ENCODE data around the gene HMX1.

HMX1 gene

DNA sequence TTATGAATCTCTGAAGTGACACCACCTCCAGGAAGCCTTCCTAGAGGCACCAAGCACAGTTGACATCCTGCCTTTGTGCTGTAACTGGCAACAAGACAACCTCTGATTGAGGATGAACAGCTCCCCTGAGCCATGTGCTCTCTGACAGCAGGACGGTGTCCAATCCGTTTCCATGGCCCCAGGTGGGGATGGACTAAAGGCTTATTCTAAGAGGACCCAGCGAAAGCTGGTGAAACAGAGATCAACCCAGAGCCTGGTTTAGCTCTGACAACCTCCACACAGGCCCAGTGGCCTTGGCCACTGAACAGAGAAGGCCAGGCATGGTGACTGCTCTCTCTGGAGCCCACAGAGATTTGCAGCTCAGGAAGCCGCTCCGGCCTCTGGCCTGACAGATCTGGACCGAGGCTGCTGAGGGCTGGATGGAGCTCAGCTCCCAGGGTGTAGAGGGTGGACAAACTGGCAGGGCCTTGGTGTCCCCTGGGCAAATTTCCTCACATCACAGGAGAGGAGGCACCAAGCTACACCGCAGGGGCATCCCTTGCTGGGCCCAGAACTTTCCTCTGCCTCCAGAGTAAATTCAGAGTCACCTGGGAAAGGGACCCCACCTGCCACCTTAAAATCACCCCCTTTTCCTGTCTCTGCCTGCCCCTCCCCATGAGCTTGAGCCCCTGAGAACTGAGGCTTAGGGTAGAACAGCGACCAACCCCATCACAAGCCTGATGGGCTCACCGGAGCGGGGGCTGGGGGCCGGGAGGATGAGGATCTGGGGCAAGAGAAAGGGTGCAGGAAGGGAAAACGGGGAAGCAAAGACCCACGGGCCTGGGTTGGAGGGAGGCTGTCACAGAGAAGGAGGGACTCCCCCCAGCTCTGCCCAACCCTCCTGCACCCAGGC lies 40.2 kb downstream of the HMX1 start:
- no peak for DNase-seq
- in situ Hi-C loops (cut with HindIII; ENCODE audit: low pct_ligation_motif_present, low sequenced_read_pairs) = no loop called here
- Histone ChIP-seq H3K4me3 (ENCODE audit: low read depth, low read length) (no peak overlapping the region), H3K27ac (no peak overlapping the region), H3K27me3 (replicated peaks) (no peaks in the 10 kb centered on the region), H3K36me3 (replicated peaks) (no peaks in the 10 kb centered on the region)
- TF ChIP-seq, protein P1, sequence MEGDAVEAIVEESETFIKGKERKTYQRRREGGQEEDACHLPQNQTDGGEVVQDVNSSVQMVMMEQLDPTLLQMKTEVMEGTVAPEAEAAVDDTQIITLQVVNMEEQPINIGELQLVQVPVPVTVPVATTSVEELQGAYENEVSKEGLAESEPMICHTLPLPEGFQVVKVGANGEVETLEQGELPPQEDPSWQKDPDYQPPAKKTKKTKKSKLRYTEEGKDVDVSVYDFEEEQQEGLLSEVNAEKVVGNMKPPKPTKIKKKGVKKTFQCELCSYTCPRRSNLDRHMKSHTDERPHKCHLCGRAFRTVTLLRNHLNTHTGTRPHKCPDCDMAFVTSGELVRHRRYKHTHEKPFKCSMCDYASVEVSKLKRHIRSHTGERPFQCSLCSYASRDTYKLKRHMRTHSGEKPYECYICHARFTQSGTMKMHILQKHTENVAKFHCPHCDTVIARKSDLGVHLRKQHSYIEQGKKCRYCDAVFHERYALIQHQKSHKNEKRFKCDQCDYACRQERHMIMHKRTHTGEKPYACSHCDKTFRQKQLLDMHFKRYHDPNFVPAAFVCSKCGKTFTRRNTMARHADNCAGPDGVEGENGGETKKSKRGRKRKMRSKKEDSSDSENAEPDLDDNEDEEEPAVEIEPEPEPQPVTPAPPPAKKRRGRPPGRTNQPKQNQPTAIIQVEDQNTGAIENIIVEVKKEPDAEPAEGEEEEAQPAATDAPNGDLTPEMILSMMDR (IDR thresholded peaks at IDR 0.05; ENCODE audit: low read depth, low read length, missing control alignments) = no peak

DNA sequence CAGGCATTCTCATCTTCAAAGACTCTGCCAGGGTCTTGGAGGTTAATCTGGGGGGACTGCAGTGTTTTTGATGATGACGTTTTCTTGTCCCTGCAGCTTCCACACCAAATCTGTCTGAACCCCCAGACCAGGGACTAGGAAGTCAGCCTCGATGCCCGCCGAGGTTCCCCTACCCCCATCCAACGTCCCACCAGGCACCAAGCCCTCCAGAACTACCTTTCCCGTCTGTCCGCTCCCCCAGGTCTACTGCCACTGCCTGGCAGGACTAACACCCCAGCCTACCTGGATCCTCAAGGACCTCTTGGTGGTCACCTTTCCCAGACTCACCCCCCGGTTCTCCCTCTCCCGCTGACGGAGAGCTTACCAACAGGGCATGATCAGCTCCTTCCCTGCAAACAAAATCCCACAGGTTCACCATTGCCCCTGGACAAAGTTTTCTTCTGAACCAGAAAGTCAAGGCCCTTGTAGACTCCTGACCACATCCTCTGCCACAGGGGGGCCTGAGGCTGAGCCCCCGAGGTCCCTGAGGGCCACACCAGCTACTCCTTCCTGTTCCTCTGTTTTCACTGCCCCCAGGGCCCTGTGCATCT lies 40.9 kb downstream of the HMX1 start:
- in situ Hi-C loops (cut with HindIII; ENCODE audit: low pct_ligation_motif_present, low sequenced_read_pairs) = no loop called here
- H3K36me3 ChIP-seq (replicated peaks) = no peaks in the 10 kb centered on the region
- no peak for DNase-seq
- TF ChIP-seq, protein P1 (IDR thresholded peaks at IDR 0.05; ENCODE audit: low read depth, low read length, missing control alignments) = no peak
- H3K4me3 ChIP-seq (ENCODE audit: low read depth, low read length) = no peak overlapping the region
- H3K27ac ChIP-seq = no peak overlapping the region
- H3K27me3 ChIP-seq (replicated peaks) = no peaks in the 10 kb centered on the region

DNA sequence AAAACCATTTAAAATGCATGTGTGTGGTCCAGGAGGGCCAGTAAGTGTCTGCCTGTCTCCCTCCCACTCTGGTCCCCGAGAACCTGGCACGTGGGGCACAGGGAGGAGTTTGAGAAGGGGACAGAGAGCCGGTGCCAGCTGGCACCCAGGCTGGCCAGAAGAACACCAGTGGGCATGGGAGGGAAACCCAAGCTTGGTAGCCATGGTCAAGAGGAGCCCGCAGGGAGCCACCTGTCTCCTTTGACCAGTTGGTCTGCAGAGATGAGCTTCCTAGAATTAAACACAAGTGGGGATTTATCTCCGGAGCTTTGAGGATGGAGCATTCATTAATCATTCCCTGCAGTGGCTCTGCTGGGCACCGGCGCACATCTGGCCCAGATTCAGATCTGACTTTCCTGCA lies 41.6 kb downstream of the HMX1 start:
- TF ChIP-seq, protein P1 (IDR thresholded peaks at IDR 0.05; ENCODE audit: low read depth, low read length, missing control alignments) = no peak
- Histone ChIP-seq H3K36me3 (replicated peaks) (no peaks in the 10 kb centered on the region), H3K27ac (no peak overlapping the region), H3K4me3 (ENCODE audit: low read depth, low read length) (no peak overlapping the region), H3K27me3 (replicated peaks) (no peaks in the 10 kb centered on the region)
- in situ Hi-C loops (cut with HindIII; ENCODE audit: low pct_ligation_motif_present, low sequenced_read_pairs) = no loop called here
- no peak for DNase-seq

DNA sequence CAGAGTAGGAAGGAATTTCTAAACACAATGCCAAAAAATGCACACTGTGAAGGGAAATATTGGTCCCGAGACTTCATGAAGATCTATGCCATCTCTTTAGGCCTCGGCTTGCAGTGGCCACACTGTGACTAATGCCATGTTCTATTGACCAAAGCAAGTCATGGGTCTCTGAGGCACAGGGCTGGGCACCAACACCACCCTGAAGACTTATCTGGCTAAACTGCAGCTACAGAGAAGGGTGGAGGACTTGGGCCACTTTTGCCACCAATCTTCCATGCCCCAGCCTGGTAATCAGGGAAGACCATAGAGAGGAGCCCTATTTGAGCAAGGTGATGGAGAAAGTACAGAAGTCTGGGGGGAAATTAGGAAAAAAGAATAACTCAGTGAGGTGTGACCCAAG lies 42.1 kb downstream of the HMX1 start:
- Histone ChIP-seq H3K36me3 (replicated peaks) (no peaks in the 10 kb centered on the region), H3K27ac (no peak overlapping the region), H3K27me3 (replicated peaks) (no peaks in the 10 kb centered on the region), H3K4me3 (ENCODE audit: low read depth, low read length) (no peak overlapping the region)
- no peak for DNase-seq
- in situ Hi-C loops (cut with HindIII; ENCODE audit: low pct_ligation_motif_present, low sequenced_read_pairs) = no loop called here
- TF ChIP-seq, protein P1 (IDR thresholded peaks at IDR 0.05; ENCODE audit: low read depth, low read length, missing control alignments) = no peak

DNA sequence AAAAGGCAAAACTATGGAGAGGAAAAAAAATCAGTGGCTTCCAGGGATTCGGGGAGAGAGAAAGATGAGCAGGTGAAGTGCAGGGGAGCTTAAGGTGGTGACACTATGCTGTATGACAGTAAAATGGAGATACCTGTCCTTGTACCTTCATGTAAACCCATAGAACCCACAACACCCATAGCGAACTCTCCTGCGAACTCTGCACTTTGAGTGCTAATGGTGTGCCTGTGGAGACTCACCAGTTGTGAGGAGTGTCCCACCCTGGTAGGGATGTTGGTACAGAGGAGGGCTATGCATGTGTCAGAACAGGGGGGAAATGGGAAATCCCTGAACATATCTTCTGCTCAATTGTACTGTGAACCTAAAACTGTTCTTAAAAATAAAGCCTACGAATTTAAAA lies 42.8 kb downstream of the HMX1 start:
- Histone ChIP-seq H3K4me3 (ENCODE audit: low read depth, low read length) (no peak overlapping the region), H3K36me3 (replicated peaks) (no peaks in the 10 kb centered on the region), H3K27ac (no peak overlapping the region), H3K27me3 (replicated peaks) (no peaks in the 10 kb centered on the region)
- no peak for DNase-seq
- in situ Hi-C loops (cut with HindIII; ENCODE audit: low pct_ligation_motif_present, low sequenced_read_pairs) = no loop called here
- TF ChIP-seq, protein P1 (IDR thresholded peaks at IDR 0.05; ENCODE audit: low read depth, low read length, missing control alignments) = no peak

Measured in brain microvascular endothelial cell (primary cell).